HepG2 (cell line): Measurements from ENCODE around the gene CD300A. TPM values are rescaled to one million over a fixed set of nuclear protein-coding genes. Genes with fewer than 3 reads are reported as not detected.

ENCODE experiments used
- AGO1 ChIP-seq: fragments of 200-400 bp; formaldehyde crosslinking; IDR thresholded peaks from 2 replicates; pipeline ENCODE4 v1.6.1; 2017; ENCODE audit warnings: mild to moderate bottlenecking, low read depth, low read length, moderate library complexity; ENCODE audit not compliant: poor library complexity, severe bottlenecking
- FOXP1 ChIP-seq, 2 experiments: fragments of 450-650 bp in 1 of 2; IDR thresholded peaks; 2 replicates each; pipeline ENCODE4 v1.6.1; 2017 to 2018; ENCODE audit warnings: antibody characterized with exemption in 1 of 2
- ISX ChIP-seq: sonication (generic); formaldehyde crosslinking; conservative IDR thresholded peaks from 2 replicates; pipeline ENCODE4 v1.5.0; 2020; ENCODE audit warnings: missing genetic modification reagents
- JUNB ChIP-seq: sonication (generic); formaldehyde crosslinking; IDR thresholded peaks from 2 replicates; pipeline ENCODE4 v1.8.0; 2022; ENCODE audit warnings: missing genetic modification reagents, mild to moderate bottlenecking, borderline replicate concordance
- MED1 ChIP-seq: sonication (generic); formaldehyde crosslinking; IDR thresholded peaks from 2 replicates; pipeline ENCODE4 v1.4.0; 2020; ENCODE audit warnings: missing genetic modification reagents
- MTA3 ChIP-seq: sonication (generic); formaldehyde crosslinking; IDR thresholded peaks from 2 replicates; pipeline ENCODE4 v1.4.0; 2020; ENCODE audit warnings: missing genetic modification reagents
- NFE2 ChIP-seq: sonication (generic); formaldehyde crosslinking; IDR thresholded peaks from 2 replicates; pipeline ENCODE4 v1.4.0; 2020; ENCODE audit warnings: missing genetic modification reagents
- NRL ChIP-seq: sonication (generic); formaldehyde crosslinking; IDR thresholded peaks from 2 replicates; pipeline ENCODE4 v1.5.0; 2020; ENCODE audit warnings: missing genetic modification reagents, mild to moderate bottlenecking, moderate library complexity, borderline replicate concordance
- SMAD3 ChIP-seq: sonication (generic); formaldehyde crosslinking; IDR thresholded peaks from 2 replicates; pipeline ENCODE4 v1.4.0; 2020; ENCODE audit warnings: missing genetic modification reagents
- TCF12 ChIP-seq, 2 experiments: fragments of 450-650 bp in 1 of 2; sonication (generic) in 1 of 2; formaldehyde crosslinking in 1 of 2; IDR thresholded peaks; 2 replicates each; pipeline versions ENCODE4 v1.6.1 to v1.8.0; 2017 to 2022; ENCODE audit warnings: antibody characterized with exemption in 1 of 2, mild to moderate bottlenecking in 1 of 2, missing genetic modification reagents in 1 of 2, moderate library complexity in 1 of 2
- ZFP41 ChIP-seq: sonication (generic); formaldehyde crosslinking; IDR thresholded peaks from 2 replicates; pipeline ENCODE4 v1.4.0; 2020; ENCODE audit warnings: mild to moderate bottlenecking, missing genetic modification reagents, borderline replicate concordance
- ZFP82 ChIP-seq: sonication (generic); formaldehyde crosslinking; IDR thresholded peaks from 2 replicates; pipeline ENCODE4 v1.5.1; 2020; ENCODE audit warnings: mild to moderate bottlenecking, missing genetic modification reagents, borderline replicate concordance
- ZHX2 ChIP-seq, 2 experiments: sonication (generic) in 1 of 2; formaldehyde crosslinking in 1 of 2; IDR thresholded peaks; 2 replicates each; pipeline versions ENCODE4 v1.6.1 to v1.9.0; 2014 to 2022; ENCODE audit warnings: antibody characterized with exemption in 1 of 2, borderline replicate concordance in 1 of 2, inconsistent platforms in 1 of 2, low read depth in 1 of 2, missing genetic modification reagents in 1 of 2
- ZNF17 ChIP-seq: sonication (generic); formaldehyde crosslinking; IDR thresholded peaks from 2 replicates; pipeline ENCODE4 v1.5.0; 2020; ENCODE audit warnings: mild to moderate bottlenecking, missing genetic modification reagents
- ZNF3 ChIP-seq: IDR thresholded peaks from 2 replicates; pipeline ENCODE4 v1.7.0; 2017; ENCODE audit warnings: inconsistent platforms
- ZNF552 ChIP-seq: sonication (generic); formaldehyde crosslinking; IDR thresholded peaks from 2 replicates; pipeline ENCODE4 v1.9.0; 2022; ENCODE audit warnings: missing genetic modification reagents, mild to moderate bottlenecking, borderline replicate concordance
- polyA plus RNA-seq, 8 experiments: library from polyadenylated mRNA; depleted of rRNA in 3 of 8; stranded (reverse) in 7 of 8; unstranded in 1 of 8; fragments of >200 nt; fragmentation: Illumina TruSeq in 4 of 8; extraction: Trizol in 4 of 8; gene quantifications; 2 replicates each; pipeline versions ENCODE4 v1.2.1 to v1.2.3, GENCODE V29; 2011 to 2016; ENCODE audit warnings: low read depth in 4 of 8, missing spikeins in 1 of 8, mixed read lengths in 1 of 8; ENCODE audit not compliant: insufficient read depth in 1 of 8
- total RNA-seq, 5 experiments: library from RNA; depleted of rRNA; stranded (reverse); fragments of >200 nt; fragmentation: Illumina TruSeq; extraction: Trizol; gene quantifications; 2 replicates each; pipeline ENCODE4 v1.2.3, GENCODE V29; 2016; ENCODE audit warnings: low read depth in 1 of 5
- TF ChIP-seq, protein P1 (sequence below): sonication (generic); formaldehyde crosslinking; IDR thresholded peaks from 2 replicates; pipeline ENCODE4 v1.8.0; 2022; ENCODE audit warnings: mild to moderate bottlenecking, missing genetic modification reagents, moderate library complexity
- TF ChIP-seq, protein P2 (sequence below): sonication (generic); formaldehyde crosslinking; IDR thresholded peaks from 2 replicates; pipeline ENCODE4 v1.8.1; 2023; ENCODE audit warnings: mild to moderate bottlenecking, moderate library complexity, missing genetic modification reagents

Gene CD300A
- total and polyA plus RNA-seq, 2 of the 13 experiments (the other 11 are each of a cell fraction or from before 2014, with no cell fraction given) = not detected

- TF ChIP-seq TCF12 (IDR thresholded peaks at IDR 0.05) (no peak), TCF12 (CRISPR knock-in tag; IDR thresholded peaks at IDR 0.05) (no peak), ZFP41 (CRISPR knock-in tag) (no peak), MTA3 (no peak), NRL (CRISPR knock-in tag) (no peak), ZNF3 (CRISPR knock-in tag) (peak; percentile 42; the same call in 1 of the 2 replicates), FOXP1 (IDR thresholded peaks at IDR 0.05) (peak; percentile 55; the same call in 1 of the 2 replicates), FOXP1 (CRISPR knock-in tag; IDR thresholded peaks at IDR 0.05) (peak; percentile 69), MED1 (CRISPR knock-in tag) (0 out of 2 replicates have a peak, but pooled peaks have one; percentile 33), AGO1 (no peak), ZNF552 (CRISPR knock-in tag) (no peak), JUNB (CRISPR knock-in tag) (peak; percentile 64; the same call in 1 of the 2 replicates), ISX (no peak), SMAD3 (CRISPR knock-in tag) (no peak; the same call in 1 of the 2 replicates), NFE2 (CRISPR knock-in tag) (no peak), ZNF17 (CRISPR knock-in tag) (no peak), ZFP82 (CRISPR knock-in tag) (no peak), ZHX2 (IDR thresholded peaks at IDR 0.05; ENCODE audit: low read depth) (no peak), ZHX2 (CRISPR knock-in tag; IDR thresholded peaks at IDR 0.05; ENCODE audit: borderline replicate concordance) (no peak)
- TF ChIP-seq, protein P1, sequence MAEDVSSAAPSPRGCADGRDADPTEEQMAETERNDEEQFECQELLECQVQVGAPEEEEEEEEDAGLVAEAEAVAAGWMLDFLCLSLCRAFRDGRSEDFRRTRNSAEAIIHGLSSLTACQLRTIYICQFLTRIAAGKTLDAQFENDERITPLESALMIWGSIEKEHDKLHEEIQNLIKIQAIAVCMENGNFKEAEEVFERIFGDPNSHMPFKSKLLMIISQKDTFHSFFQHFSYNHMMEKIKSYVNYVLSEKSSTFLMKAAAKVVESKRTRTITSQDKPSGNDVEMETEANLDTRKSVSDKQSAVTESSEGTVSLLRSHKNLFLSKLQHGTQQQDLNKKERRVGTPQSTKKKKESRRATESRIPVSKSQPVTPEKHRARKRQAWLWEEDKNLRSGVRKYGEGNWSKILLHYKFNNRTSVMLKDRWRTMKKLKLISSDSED = no peak
- TF ChIP-seq, protein P2, sequence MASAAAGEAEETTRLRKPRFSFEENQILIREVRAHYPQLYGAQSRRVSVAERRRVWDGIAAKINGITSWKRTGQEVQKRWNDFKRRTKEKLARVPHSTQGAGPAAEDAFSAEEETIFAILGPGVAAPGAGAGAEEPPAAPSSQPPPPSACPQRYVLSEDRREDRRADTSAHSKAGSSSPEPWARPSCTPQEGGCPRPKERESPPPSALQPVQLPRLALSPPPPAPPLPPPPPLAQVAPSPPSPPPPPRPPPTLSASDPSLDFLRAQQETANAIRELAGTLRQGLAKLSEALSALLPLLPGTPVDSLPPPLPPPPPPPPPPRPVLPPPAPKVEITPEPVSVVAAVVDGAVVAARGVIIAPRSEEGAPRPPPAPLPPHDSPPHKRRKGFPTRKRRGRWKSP = no peak; the same call in 1 of the 2 replicates
Measured at GRCh38 chr17:74417178-74418045, 49.0 kb upstream of the CD300A start (continued).
